ENCODE results near the gene CRADD. TPM values are rescaled to one million over a fixed set of nuclear protein-coding genes. Genes with fewer than 3 reads are reported as not detected.

The CRADD gene
- total RNA-seq, 1 experiment from 2014 or later, result 7.6 TPM

GRCh38 chr12:93758801-93759373 is 81.7 kb downstream of the CRADD start:
- Histone ChIP-seq H2AFZ (ENCODE audit: low read length) (no peak overlapping the region), H4K91ac (ENCODE audit: insufficient read length, low read depth, low read length) (no peak overlapping the region), H4K20me1 (ENCODE audit: control insufficient read depth, insufficient read depth, insufficient read length) (no peaks in the 10 kb centered on the region), H3K27ac (ENCODE audit: insufficient read length, low read depth, low read length) (no peak overlapping the region), H3K4me2 (ENCODE audit: insufficient read depth, insufficient read length, low read length) (no peak overlapping the region), H2BK120ac (ENCODE audit: low read depth, low read length, poor library complexity, severe bottlenecking) (no peak overlapping the region), H3K79me2 (ENCODE audit: insufficient read depth, low read length) (no peaks in the 10 kb centered on the region), H2BK5ac (ENCODE audit: insufficient read length, low read length) (no peak overlapping the region), H3K9me3 (ENCODE audit: control insufficient read depth, low read depth, low read length) (peaks cover 4% of the 10 kb centered on the region), H2BK15ac (ENCODE audit: low read depth, low read length) (no peak overlapping the region), H3K23ac (ENCODE audit: insufficient read length, low read depth, low read length) (no peak overlapping the region), H2BK20ac (ENCODE audit: low read depth, low read length, poor library complexity, severe bottlenecking) (no peak overlapping the region), H3K4ac (ENCODE audit: low read depth, low read length) (no peak overlapping the region), H3K79me1 (ENCODE audit: insufficient read depth, low read depth, low read length, poor library complexity, severe bottlenecking) (no peaks in the 10 kb centered on the region), H2AK5ac (ENCODE audit: insufficient read length, low read length) (no peak overlapping the region), H3K14ac (ENCODE audit: insufficient read depth, low read length) (no peak overlapping the region), H4K8ac (replicated peaks; ENCODE audit: insufficient read length, low read depth, low read length) (no peak overlapping the region), H3K56ac (ENCODE audit: insufficient read length, low read depth, low read length) (no peak overlapping the region), H3K23me2 (ENCODE audit: insufficient read length, low read depth, low read length, poor library complexity, severe bottlenecking) (no peaks in the 10 kb centered on the region), H3K9ac (ENCODE audit: extremely low read depth, insufficient read length, low read length) (no peak overlapping the region), H4K5ac (ENCODE audit: insufficient read length, low read depth, low read length) (no peak overlapping the region), H3K27me3 (ENCODE audit: insufficient read depth, low read length) (no peaks in the 10 kb centered on the region), H2BK12ac (ENCODE audit: insufficient read length, low read depth, low read length) (no peak overlapping the region), H3T11ph (ENCODE audit: low read length) (no peak overlapping the region), H3K4me1 (ENCODE audit: insufficient read depth, low read length) (no peaks in the 10 kb centered on the region), H3K18ac (ENCODE audit: insufficient read length, low read depth, low read length) (no peak overlapping the region)
- DNase-seq, result no peak
- TF ChIP-seq CTCF (conservative IDR thresholded peaks at IDR 0.05), result no peak
- H3K4me3 Mint-ChIP-seq, result no peak overlapping the region
- H3K27ac Mint-ChIP-seq, result no peak overlapping the region
- peaks cover 11 to 12% of the 10 kb centered on the region in 2 experiments for H3K9me3 Mint-ChIP-seq
- no CpG with 5 or more reads among the region's 1 CpG for WGBS (ENCODE audit: extremely low coverage, insufficient read length, low lambda C conversion rate)
- peaks cover 7 to 15% (median 11%) of the 10 kb centered on the region in 3 experiments for H3K36me3 Mint-ChIP-seq (ENCODE audit: insufficient read depth in 1 of 3, low read depth in 3 of 3)
- peaks cover 16 to 19% of the 10 kb centered on the region in 2 experiments for H3K4me1 Mint-ChIP-seq
- H3K27me3 Mint-ChIP-seq (ENCODE audit: low read depth), result no peaks in the 10 kb centered on the region

Measured in H9 (cell line).